ENCODE data around the gene GALP. TPM values are rescaled to one million over a fixed set of nuclear protein-coding genes. Genes with fewer than 3 reads are reported as not detected.
"Not testable (repeated sequence)": the region's sequence is repeated elsewhere in the genome, so short reads cannot be mapped to it uniquely, and the experiment has no call there.

GALP gene
- total RNA-seq, 2 donors from 2014 or later = not detected

GRCh38 chr19:56201973-56202372 is 26.2 kb downstream of the GALP start, which contains the start of gene ZSCAN5C:
ZSCAN5C (plus strand) TSS chr19:56202273; CDS start chr19:56205914, 3,641 bp downstream.
- Histone ChIP-seq H3K4me1 (no peaks in the 10 kb centered on the region), H3K36me3 (no peaks in the 10 kb centered on the region), H3K9me3 (no peaks in the 10 kb centered on the region), H3K9ac (ENCODE audit: low read depth in 2 of 2, low read length in 2 of 2) (no peak within 1 kb of the TSS), H3K4me3 (no peak within 1 kb of the TSS), H3K27me3 (no peaks in the 10 kb centered on the region), H3K27ac (no peak within 1 kb of the TSS)
- no peak for DNase-seq
- TF ChIP-seq, protein P1, sequence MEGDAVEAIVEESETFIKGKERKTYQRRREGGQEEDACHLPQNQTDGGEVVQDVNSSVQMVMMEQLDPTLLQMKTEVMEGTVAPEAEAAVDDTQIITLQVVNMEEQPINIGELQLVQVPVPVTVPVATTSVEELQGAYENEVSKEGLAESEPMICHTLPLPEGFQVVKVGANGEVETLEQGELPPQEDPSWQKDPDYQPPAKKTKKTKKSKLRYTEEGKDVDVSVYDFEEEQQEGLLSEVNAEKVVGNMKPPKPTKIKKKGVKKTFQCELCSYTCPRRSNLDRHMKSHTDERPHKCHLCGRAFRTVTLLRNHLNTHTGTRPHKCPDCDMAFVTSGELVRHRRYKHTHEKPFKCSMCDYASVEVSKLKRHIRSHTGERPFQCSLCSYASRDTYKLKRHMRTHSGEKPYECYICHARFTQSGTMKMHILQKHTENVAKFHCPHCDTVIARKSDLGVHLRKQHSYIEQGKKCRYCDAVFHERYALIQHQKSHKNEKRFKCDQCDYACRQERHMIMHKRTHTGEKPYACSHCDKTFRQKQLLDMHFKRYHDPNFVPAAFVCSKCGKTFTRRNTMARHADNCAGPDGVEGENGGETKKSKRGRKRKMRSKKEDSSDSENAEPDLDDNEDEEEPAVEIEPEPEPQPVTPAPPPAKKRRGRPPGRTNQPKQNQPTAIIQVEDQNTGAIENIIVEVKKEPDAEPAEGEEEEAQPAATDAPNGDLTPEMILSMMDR (IDR thresholded peaks at IDR 0.05) = no peak
- intact Hi-C loops (cut with DNase I) = no loop called here

- intact Hi-C loops (cut with DNase I); DNase-seq; H3K9ac ChIP-seq (ENCODE audit: low read depth in 2 of 2, low read length in 2 of 2); H3K27ac ChIP-seq; H3K9me3 ChIP-seq; H3K4me3 ChIP-seq; H3K27me3 ChIP-seq; H3K36me3 ChIP-seq; H3K4me1 ChIP-seq: not testable (repeated sequence)
Observed at GRCh38 chr19:56207581-56207980, 31.8 kb downstream of the GALP start.

DNA sequence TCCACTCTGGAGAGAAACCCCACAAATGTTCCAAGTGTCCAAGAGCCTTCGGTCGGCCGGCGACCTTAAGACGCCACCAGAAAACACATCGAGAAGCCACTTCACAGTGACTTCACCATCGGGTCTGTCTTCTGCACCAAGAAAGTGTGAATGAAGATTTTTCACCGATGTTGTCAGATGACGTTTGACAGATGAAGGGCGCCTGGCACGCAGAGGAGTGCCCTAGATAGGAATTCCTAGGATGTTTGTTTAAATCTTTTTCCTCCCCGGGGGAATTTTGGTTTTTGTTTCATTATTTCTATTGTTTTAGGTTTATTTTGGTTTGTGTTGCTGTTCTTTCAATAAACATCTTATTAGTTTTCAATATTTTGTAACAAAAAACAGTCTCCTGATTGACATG is 33.3 kb downstream of the GALP start:
- no peaks in the 10 kb centered on the region for H3K27me3 ChIP-seq
- H3K36me3 ChIP-seq = no peaks in the 10 kb centered on the region
- no peaks in the 10 kb centered on the region for H3K9me3 ChIP-seq
- no peak overlapping the region for H3K27ac ChIP-seq
- no peaks in the 10 kb centered on the region for H3K4me1 ChIP-seq
- no peak for DNase-seq
- no peak overlapping the region for H3K9ac ChIP-seq (ENCODE audit: low read depth in 2 of 2, low read length in 2 of 2)
- no peak overlapping the region for H3K4me3 ChIP-seq
- intact Hi-C loops (cut with DNase I) = no loop called here
- TF ChIP-seq, protein P1 (IDR thresholded peaks at IDR 0.05) = no peak

- H3K4me1 ChIP-seq; H3K9ac ChIP-seq (ENCODE audit: low read depth in 2 of 2, low read length in 2 of 2); DNase-seq; H3K4me3 ChIP-seq; H3K27me3 ChIP-seq; intact Hi-C loops (cut with DNase I); H3K27ac ChIP-seq; H3K9me3 ChIP-seq; H3K36me3 ChIP-seq: not testable (repeated sequence)
Observed at GRCh38 chr19:56210036-56210435, 34.2 kb downstream of the GALP start.

- Histone ChIP-seq H3K36me3 (no peaks in the 10 kb centered on the region), H3K9me3 (no peaks in the 10 kb centered on the region), H3K4me3 (no peak overlapping the region), H3K27me3 (no peaks in the 10 kb centered on the region), H3K9ac (ENCODE audit: low read depth in 2 of 2, low read length in 2 of 2) (no peak overlapping the region), H3K27ac (no peak overlapping the region), H3K4me1 (no peaks in the 10 kb centered on the region)
- DNase-seq = no peak
- TF ChIP-seq, protein P1 (IDR thresholded peaks at IDR 0.05) = no peak
- intact Hi-C loops (cut with DNase I) = no loop called here
Observed at GRCh38 chr19:56211718-56212117, 35.9 kb downstream of the GALP start.

DNA sequence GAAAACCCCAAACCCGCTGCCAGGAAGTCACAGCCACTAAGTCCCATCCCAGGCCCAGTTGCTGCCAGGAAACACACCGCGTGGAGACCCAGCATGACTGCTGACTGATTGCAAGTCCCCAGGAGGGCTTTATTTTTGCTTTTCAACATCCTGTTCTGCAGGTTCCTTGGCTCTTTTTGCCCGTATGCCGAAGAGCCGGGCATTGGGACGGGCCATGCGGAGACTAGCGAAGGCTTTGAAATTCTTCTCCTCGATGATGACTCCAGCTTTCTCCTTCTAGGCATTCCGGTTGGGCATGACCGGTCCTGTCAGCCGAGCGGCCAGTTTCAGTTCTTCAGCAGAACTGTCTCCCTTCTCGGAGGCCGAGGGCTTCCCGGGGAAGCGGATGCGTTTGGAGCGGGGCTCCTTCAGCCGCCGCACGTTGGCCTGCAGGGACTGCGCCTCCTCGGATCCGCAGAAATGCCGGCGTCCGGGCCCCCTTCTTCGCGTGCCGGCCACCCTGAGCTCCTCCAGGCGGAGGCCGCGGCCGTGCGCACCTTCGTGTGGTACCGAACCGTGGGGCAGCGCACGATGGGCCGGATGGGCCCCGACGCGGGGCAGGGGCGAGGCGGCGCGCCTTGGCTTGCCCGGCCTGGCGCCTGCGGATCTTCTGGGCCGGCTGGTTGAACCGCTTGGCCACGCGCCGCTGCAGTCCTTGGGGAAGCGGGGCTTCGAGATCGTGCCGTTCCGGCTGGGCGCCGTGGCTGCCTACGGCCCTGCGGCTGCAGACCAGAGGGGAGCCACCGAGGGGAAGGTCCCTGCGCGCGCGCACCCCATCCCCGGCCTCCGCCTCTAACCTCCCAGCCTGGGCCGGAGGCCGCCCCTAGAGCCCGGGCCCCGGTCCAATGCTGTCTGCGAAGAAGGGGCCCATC is 41.5 kb downstream of the GALP start:
- H3K9me3 ChIP-seq = no peaks in the 10 kb centered on the region
- peak overlapping the region; percentile 5 for H3K4me3 ChIP-seq
- peak overlapping the region in 1 of 2 donors; percentile 43 for H3K9ac ChIP-seq (ENCODE audit: low read depth in 2 of 2, low read length in 2 of 2)
- DNase-seq = no peak
- no peaks in the 10 kb centered on the region for H3K4me1 ChIP-seq
- intact Hi-C loops (cut with DNase I) = no loop called here
- no peaks in the 10 kb centered on the region for H3K36me3 ChIP-seq
- H3K27ac ChIP-seq = no peak overlapping the region
- TF ChIP-seq, protein P1 (IDR thresholded peaks at IDR 0.05) = no peak
- peaks cover 7% of the 10 kb centered on the region for H3K27me3 ChIP-seq

Data from colonic mucosa (tissue), 4 donors.